D721Med (cell line): ENCODE results near the gene LZTR1.
"Not testable (repeated sequence)": the region's sequence is repeated elsewhere in the genome, so short reads cannot be mapped to it uniquely, and the experiment has no call there.

Experiments used
- DNase-seq: peaks from one replicate; pipeline ENCODE4 v3.0.0; 2011; ENCODE audit warnings: low spot score; ENCODE audit not compliant: insufficient read length
- FAIRE-seq: peaks from 2 replicates; lab custom pipeline; 2011; peaks lifted over from hg19 to GRCh38; lab: Jason Lieb, UNC
- CTCF ChIP-seq: IDR thresholded peaks from 2 replicates; pipeline ENCODE4 v1.5.1; 2012; ENCODE audit warnings: mild to moderate bottlenecking, control low read depth; ENCODE audit not compliant: insufficient read depth; ENCODE audit errors: missing control alignments

The LZTR1 gene

GRCh38 chr22:20970939-20971657 lies 11.0 kb upstream of the LZTR1 start:
- FAIRE-seq (no peak), DNase-seq (no peak)
- TF ChIP-seq CTCF: no peak

- not testable (repeated sequence) for FAIRE-seq, DNase-seq
These were observed 9.9 kb upstream of the LZTR1 start for GRCh38 chr22:20972014-20972694.

- DNase-seq (no peak), FAIRE-seq (no peak)
- no peak for TF ChIP-seq CTCF
These were observed 9.0 kb upstream of the LZTR1 start for GRCh38 chr22:20972933-20973577.

- no peak for FAIRE-seq
- DNase-seq: no peak
- no peak for TF ChIP-seq CTCF
These were observed 8.3 kb upstream of the LZTR1 start for GRCh38 chr22:20973634-20974286.

GRCh38 chr22:20974336-20974955 lies 7.7 kb upstream of the LZTR1 start:
- no peak for TF ChIP-seq CTCF
- DNase-seq (no peak), FAIRE-seq (no peak)

GRCh38 chr22:20975541-20976290 lies 6.4 kb upstream of the LZTR1 start:
- FAIRE-seq: no peak
- TF ChIP-seq CTCF: no peak

More at GRCh38 chr22:20975541-20976290, 6.4 kb upstream of the LZTR1 start:
- DNase-seq: no peak
